A549 (cell line): ENCODE results near the gene ATP6V0A1.

Source experiments
- CBX2 ChIP-seq: fragments of 200-600 bp; sonication (generic); IDR thresholded peaks from 2 replicates; pipeline ENCODE4 v1.6.1; 2016; ENCODE audit warnings: low read depth, mild to moderate bottlenecking, borderline replicate concordance
- KDM1A ChIP-seq: fragments of 200-600 bp; sonication (generic); IDR thresholded peaks from 2 replicates; pipeline ENCODE4 v1.6.1; 2016; ENCODE audit warnings: low read depth, mild to moderate bottlenecking
- ZNF302 ChIP-seq: fragments of 250-450 bp; sonication (Bioruptor Pico); IDR thresholded peaks from 2 replicates; pipeline ENCODE4 v1.9.0; 2021; ENCODE audit warnings: inconsistent platforms, mild to moderate bottlenecking, moderate library complexity

GRCh38 chr17:42422958-42423712 lies 35.5 kb upstream of the ATP6V0A1 start, which contains the start of gene CAVIN1:
- TF ChIP-seq CBX2 (no peak), ZNF302 (CRISPR knock-in tag) (no peak), KDM1A (no peak)
